Measurements from ENCODE around the gene MACROD1.

The MACROD1 gene

DNA sequence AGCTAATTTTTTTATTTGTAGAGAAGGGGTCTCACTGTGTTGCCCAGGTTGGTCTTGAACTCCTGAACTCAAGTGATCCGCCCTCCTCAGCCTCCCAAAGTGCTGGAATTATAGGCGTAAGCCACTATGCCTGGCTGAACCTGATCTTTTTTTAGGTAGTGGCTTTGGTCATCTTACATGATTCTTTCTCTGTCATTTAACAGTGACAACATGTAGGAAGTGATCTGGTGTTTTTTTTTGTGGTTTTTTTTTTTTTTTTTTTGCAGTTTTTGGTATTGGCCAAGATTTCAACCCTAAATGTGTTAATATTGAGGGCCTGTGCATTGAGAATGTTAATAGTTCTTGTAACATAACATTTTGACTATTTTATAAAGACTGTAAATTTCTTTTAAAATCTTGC lies 32.6 kb upstream of the MACROD1 start:
- peaks cover 20% of the 10 kb centered on the region for H3K36me3 Mint-ChIP-seq

GRCh38 chr11:64196626-64197025 lies 30.7 kb upstream of the MACROD1 start:
- H3K4me1 Mint-ChIP-seq = peaks cover 18% of the 10 kb centered on the region
- no peak overlapping the region for H3K27ac Mint-ChIP-seq
- no peaks in the 10 kb centered on the region for H3K27me3 Mint-ChIP-seq
- H3K4me3 Mint-ChIP-seq = no peak overlapping the region
- peaks cover 14% of the 10 kb centered on the region for H3K36me3 Mint-ChIP-seq
- no peaks in the 10 kb centered on the region for H3K9me3 Mint-ChIP-seq

More for the DNA sequence above, 32.6 kb upstream of the MACROD1 start:
- peaks cover 17% of the 10 kb centered on the region for H3K4me1 Mint-ChIP-seq
- H3K4me3 Mint-ChIP-seq = no peak overlapping the region
- H3K27ac Mint-ChIP-seq = no peak overlapping the region
- H3K27me3 Mint-ChIP-seq = no peaks in the 10 kb centered on the region
- no peaks in the 10 kb centered on the region for H3K9me3 Mint-ChIP-seq

DNA sequence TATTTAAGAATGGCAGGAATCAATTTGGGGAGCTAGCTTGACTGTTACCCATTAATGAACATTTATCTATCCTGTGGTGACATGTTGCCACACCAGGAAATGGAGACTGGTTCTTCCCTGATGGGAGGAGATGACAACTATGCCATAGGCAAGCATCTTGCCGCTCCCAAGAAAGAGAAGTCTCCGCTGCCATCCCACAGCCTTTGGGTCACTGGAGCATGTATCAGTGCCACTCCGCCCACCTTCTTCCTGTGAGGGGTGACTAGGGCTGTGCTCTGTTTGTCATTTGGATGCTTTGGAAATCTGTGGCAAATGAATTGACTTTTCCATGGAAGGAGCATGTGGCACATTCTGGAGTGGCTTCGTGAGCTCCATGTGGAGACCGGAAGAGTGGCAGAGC lies 26.5 kb upstream of the MACROD1 start:
- peaks cover 11% of the 10 kb centered on the region for H3K36me3 Mint-ChIP-seq
- H3K27ac Mint-ChIP-seq = no peak overlapping the region
- no peak overlapping the region for H3K4me3 Mint-ChIP-seq
- H3K4me1 Mint-ChIP-seq = peaks cover 28% of the 10 kb centered on the region
- H3K27me3 Mint-ChIP-seq = no peaks in the 10 kb centered on the region
- no peaks in the 10 kb centered on the region for H3K9me3 Mint-ChIP-seq

- H3K9me3 Mint-ChIP-seq = no peaks in the 10 kb centered on the region
- H3K36me3 Mint-ChIP-seq = peaks cover 4% of the 10 kb centered on the region
- H3K4me1 Mint-ChIP-seq = peaks cover 37% of the 10 kb centered on the region
- H3K27me3 Mint-ChIP-seq = no peaks in the 10 kb centered on the region
- H3K4me3 Mint-ChIP-seq = no peak overlapping the region
- H3K27ac Mint-ChIP-seq = no peak overlapping the region
Observed at GRCh38 chr11:64186492-64187165, 20.7 kb upstream of the MACROD1 start.

- H3K36me3 Mint-ChIP-seq = peaks cover 4% of the 10 kb centered on the region
Observed at GRCh38 chr11:64185693-64186491, 20.0 kb upstream of the MACROD1 start, which contains the start of gene STIP1. STIP1 (plus strand) TSS chr11:64186171; CDS start chr11:64186262, 91 bp downstream.

DNA sequence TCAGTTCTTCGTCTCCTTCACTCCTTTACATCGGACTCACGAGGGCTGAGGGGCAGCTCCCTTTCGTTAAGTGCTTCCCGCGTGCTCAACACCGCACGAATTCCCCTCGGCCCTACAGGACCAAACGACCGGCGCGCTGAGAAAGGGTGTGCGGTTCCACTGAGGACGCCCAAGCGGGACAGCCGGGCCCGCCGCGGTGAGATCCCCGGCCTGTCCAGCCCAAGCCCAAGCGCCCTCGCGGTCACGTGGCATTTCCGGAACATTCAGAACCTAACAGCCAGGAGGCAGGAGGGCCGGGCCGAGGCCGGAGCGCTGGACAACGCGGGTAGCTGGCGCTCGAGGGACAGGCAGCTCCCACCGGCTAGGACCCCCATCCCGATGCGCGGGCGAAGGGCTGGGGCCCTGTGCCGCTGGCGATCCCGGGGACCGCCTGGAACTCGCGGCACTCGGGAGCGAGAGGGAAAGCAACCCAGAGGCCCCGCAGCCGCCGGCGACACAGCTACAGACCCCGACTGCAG lies 19.3 kb upstream of the MACROD1 start:
- H3K9me3 Mint-ChIP-seq = no peaks in the 10 kb centered on the region
- H3K4me1 Mint-ChIP-seq = peaks cover 37% of the 10 kb centered on the region
- no peaks in the 10 kb centered on the region for H3K27me3 Mint-ChIP-seq
- H3K4me3 Mint-ChIP-seq = peak overlapping the region; percentile 99
- H3K36me3 Mint-ChIP-seq = peaks cover 4% of the 10 kb centered on the region
- peak overlapping the region; percentile 100 for H3K27ac Mint-ChIP-seq

More at GRCh38 chr11:64185693-64186491, 20.0 kb upstream of the MACROD1 start, which contains the start of gene STIP1:
- no peaks in the 10 kb centered on the region for H3K27me3 Mint-ChIP-seq
- no peaks in the 10 kb centered on the region for H3K9me3 Mint-ChIP-seq
- peaks cover 41% of the 10 kb centered on the region for H3K4me1 Mint-ChIP-seq
- H3K27ac Mint-ChIP-seq = peak within 1 kb of the TSS; percentile 100
- peak within 1 kb of the TSS; percentile 99 for H3K4me3 Mint-ChIP-seq

DNA sequence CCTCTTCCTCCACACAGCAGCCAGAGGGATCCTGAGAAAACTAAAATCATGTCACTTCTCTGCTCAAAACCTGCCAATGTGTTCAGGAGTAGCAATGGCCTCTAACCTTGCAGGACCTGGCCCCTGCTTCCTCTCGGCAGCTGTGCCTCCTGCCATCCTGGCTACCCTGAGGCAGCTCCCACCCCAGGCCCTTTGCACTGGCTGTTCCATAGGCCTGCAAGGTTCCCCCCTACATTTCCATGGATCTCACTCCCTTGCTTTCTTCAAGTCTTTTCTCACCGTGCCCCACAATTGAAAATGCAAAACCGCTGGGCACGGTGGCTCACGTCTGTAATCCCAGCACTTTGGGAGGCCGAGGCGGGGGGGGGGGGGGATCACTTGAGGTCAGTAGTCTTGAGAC lies 18.0 kb upstream of the MACROD1 start:
- peak overlapping the region; percentile 48 for H3K4me3 Mint-ChIP-seq
- no peak overlapping the region for H3K27ac Mint-ChIP-seq
- H3K36me3 Mint-ChIP-seq = peaks cover 4% of the 10 kb centered on the region
- no peaks in the 10 kb centered on the region for H3K27me3 Mint-ChIP-seq
- H3K4me1 Mint-ChIP-seq = peaks cover 33% of the 10 kb centered on the region
- H3K9me3 Mint-ChIP-seq = no peaks in the 10 kb centered on the region

- H3K27me3 Mint-ChIP-seq = no peaks in the 10 kb centered on the region
- peaks cover 44% of the 10 kb centered on the region for H3K4me1 Mint-ChIP-seq
- no peak overlapping the region for H3K27ac Mint-ChIP-seq
- H3K9me3 Mint-ChIP-seq = no peaks in the 10 kb centered on the region
- peak overlapping the region; percentile 15 for H3K4me3 Mint-ChIP-seq
- H3K36me3 Mint-ChIP-seq = peaks cover 2% of the 10 kb centered on the region
Observed at GRCh38 chr11:64181506-64182411, 15.8 kb upstream of the MACROD1 start.

DNA sequence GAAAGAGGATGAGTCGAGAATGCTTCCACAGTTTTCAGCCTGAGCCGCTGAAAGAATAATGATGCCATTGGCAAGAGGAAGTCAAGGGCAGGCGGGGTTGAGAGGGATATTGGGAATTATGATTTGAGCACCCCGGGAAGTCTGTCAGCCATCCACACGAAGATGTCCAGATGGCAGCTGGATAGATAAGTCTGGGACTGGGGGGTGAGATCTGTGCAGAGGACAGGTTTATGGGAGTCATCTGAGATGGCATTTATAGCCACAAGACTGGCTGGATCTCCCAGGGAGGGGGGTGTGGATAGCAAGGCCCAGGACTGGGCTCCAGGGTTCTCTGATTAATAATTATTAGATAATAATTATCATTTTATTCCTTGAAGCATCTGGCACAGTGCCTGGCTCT lies 15.0 kb upstream of the MACROD1 start:
- peaks cover 48% of the 10 kb centered on the region for H3K4me1 Mint-ChIP-seq
- H3K36me3 Mint-ChIP-seq = no peaks in the 10 kb centered on the region
- no peak overlapping the region for H3K27ac Mint-ChIP-seq
- H3K27me3 Mint-ChIP-seq = no peaks in the 10 kb centered on the region
- H3K9me3 Mint-ChIP-seq = no peaks in the 10 kb centered on the region
- no peak overlapping the region for H3K4me3 Mint-ChIP-seq

DNA sequence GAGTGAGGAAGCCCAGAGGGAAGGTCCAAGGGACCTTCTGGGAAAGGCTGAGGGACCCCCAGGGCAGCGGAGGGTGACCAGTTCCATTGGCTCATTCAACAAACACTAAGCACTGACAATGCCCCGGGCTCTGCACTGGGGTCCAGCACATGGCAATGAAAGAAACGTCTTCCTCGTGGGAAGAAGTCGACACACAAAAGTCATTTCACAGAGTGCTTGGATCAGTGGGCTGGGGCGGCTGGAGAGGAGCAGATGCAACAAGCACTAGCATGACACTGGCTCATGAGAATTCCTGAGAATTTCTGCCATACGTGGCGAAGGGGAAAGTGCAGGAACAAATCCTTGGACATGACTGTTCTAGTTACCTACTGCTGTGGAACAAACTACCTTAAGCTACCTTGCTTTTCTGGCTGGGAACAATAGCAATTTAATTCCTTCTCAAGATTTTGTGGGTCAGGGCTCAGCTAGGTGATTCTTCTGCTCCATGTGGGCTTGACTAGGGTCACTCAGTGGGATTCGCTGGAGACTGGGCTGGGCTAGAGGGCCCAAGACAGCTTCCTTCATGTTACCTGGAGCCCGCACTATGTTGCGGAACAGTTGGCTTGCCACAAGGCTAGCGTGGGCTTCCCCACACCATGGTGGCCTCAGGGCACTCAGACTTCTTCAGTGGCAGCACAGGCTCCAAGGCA lies 13.2 kb upstream of the MACROD1 start:
- no peaks in the 10 kb centered on the region for H3K9me3 Mint-ChIP-seq
- H3K27me3 Mint-ChIP-seq = no peaks in the 10 kb centered on the region
- H3K27ac Mint-ChIP-seq = no peak overlapping the region
- H3K4me3 Mint-ChIP-seq = no peak overlapping the region
- H3K36me3 Mint-ChIP-seq = peaks cover 2% of the 10 kb centered on the region
- peaks cover 41% of the 10 kb centered on the region for H3K4me1 Mint-ChIP-seq

DNA sequence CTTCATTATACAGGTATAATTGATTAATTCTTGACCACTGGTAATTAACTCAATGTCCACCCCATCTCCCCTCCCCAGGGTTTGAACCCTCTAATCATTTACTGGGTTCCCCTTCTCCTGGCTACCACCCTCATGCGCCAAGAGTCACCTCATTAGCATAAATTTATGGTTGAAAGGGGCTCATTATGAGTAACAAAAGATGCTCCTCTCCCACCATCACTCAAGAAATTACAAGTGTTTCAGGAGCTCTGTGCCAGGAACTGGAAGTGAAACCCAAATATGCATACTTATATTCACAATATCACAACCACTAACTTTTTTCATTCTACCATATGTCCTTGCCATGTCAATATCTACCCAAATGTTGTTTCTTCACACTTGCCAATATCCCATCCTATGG lies 12.3 kb upstream of the MACROD1 start:
- Mint-ChIP-seq H3K9me3 (no peaks in the 10 kb centered on the region), H3K36me3 (peaks cover 2% of the 10 kb centered on the region), H3K4me1 (peaks cover 33% of the 10 kb centered on the region), H3K27ac (no peak overlapping the region), H3K27me3 (no peaks in the 10 kb centered on the region), H3K4me3 (no peak overlapping the region)

DNA sequence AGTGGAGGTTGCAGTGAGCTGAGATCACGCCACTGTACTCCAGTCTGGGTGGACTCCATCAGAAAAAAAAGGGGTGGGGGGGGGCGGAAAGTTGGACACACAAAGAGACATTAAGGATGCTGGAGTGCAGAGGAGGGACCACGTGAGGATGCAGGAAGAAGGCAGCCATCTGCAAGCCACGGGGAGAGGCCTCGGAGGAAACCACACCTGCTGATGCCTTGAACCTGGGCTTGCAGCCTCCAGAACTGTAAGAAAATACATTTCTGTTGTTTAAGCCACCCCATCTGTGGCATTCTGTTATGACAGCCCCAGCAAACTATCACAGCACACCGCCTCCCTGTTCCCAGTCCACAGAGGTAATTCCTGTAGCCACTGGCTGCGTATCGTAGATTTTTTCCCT lies 10.8 kb upstream of the MACROD1 start:
- no peaks in the 10 kb centered on the region for H3K27me3 Mint-ChIP-seq
- no peak overlapping the region for H3K4me3 Mint-ChIP-seq
- H3K9me3 Mint-ChIP-seq = no peaks in the 10 kb centered on the region
- H3K36me3 Mint-ChIP-seq = peaks cover 2% of the 10 kb centered on the region
- H3K27ac Mint-ChIP-seq = no peak overlapping the region
- H3K4me1 Mint-ChIP-seq = peaks cover 24% of the 10 kb centered on the region

- Mint-ChIP-seq H3K27ac (no peak overlapping the region), H3K27me3 (no peaks in the 10 kb centered on the region), H3K4me3 (no peak overlapping the region)
Observed at GRCh38 chr11:64173616-64174355, 7.9 kb upstream of the MACROD1 start.

GRCh38 chr11:64170419-64170818 lies 4.5 kb upstream of the MACROD1 start:
- Mint-ChIP-seq H3K4me3 (no peak overlapping the region), H3K36me3 (peaks cover 6% of the 10 kb centered on the region), H3K27ac (no peak overlapping the region), H3K27me3 (no peaks in the 10 kb centered on the region), H3K4me1 (peaks cover 15% of the 10 kb centered on the region), H3K9me3 (no peaks in the 10 kb centered on the region)

More at GRCh38 chr11:64173616-64174355, 7.9 kb upstream of the MACROD1 start:
- Mint-ChIP-seq H3K9me3 (no peaks in the 10 kb centered on the region), H3K4me1 (peaks cover 19% of the 10 kb centered on the region), H3K36me3 (peaks cover 4% of the 10 kb centered on the region)
